HL-60 (cell line): ENCODE measurements around the gene NLGN3.

Source experiments
- POLR2AphosphoS5 ChIP-seq: IDR thresholded peaks from 2 replicates; pipeline ENCODE4 v1.6.1; 2012; ENCODE audit warnings: low read depth
- SPI1 ChIP-seq: IDR thresholded peaks from 2 replicates; pipeline ENCODE4 v1.6.1; 2012; ENCODE audit warnings: low read depth, mild to moderate bottlenecking, borderline replicate concordance
- TF ChIP-seq, protein P1 (sequence below): IDR thresholded peaks from 2 replicates; pipeline ENCODE4 v1.6.1; 2012; ENCODE audit warnings: low read depth; ENCODE audit not compliant: insufficient replicate concordance
- TF ChIP-seq, protein P2 (sequence below): IDR thresholded peaks from one replicate; pipeline ENCODE4 v1.5.1; 2011; ENCODE audit warnings: low read length, control low read depth, inconsistent platforms; ENCODE audit not compliant: insufficient read depth

DNA sequence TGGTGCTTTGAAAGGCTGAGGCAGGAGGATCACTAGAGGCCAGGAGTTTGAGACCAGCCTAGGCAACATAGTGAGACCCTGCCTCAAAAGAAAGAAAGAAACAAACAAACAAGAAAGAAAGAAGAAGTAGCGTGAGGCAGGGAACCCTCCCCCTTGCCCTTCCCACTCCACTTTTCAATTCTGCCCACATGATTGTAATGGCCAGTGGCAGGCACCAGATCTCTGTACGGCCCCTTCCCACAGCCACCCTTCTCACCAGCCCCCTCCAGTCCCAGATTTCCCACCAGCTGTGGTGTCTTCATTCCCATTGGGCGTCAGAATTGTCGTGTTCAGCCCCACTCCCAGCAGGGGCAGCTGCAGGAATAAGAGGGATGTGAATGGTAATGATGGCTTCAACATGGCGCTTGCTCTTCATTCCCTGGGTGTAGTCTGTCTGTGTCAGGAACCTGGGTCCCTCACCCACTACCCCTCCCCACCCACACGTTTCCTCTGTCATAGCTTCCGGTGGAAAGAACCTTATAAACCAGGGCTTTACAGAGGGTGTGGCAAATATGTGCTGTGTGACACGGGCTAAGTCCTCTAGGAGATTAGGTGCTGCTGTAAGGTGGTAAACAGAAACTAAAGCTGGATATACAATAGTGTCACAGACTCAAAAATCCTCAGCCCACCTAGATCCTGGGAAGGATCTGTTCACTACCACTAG lies 33.3 kb upstream of the NLGN3 start, which contains the start of gene IL2RG:
- TF ChIP-seq, protein P1, sequence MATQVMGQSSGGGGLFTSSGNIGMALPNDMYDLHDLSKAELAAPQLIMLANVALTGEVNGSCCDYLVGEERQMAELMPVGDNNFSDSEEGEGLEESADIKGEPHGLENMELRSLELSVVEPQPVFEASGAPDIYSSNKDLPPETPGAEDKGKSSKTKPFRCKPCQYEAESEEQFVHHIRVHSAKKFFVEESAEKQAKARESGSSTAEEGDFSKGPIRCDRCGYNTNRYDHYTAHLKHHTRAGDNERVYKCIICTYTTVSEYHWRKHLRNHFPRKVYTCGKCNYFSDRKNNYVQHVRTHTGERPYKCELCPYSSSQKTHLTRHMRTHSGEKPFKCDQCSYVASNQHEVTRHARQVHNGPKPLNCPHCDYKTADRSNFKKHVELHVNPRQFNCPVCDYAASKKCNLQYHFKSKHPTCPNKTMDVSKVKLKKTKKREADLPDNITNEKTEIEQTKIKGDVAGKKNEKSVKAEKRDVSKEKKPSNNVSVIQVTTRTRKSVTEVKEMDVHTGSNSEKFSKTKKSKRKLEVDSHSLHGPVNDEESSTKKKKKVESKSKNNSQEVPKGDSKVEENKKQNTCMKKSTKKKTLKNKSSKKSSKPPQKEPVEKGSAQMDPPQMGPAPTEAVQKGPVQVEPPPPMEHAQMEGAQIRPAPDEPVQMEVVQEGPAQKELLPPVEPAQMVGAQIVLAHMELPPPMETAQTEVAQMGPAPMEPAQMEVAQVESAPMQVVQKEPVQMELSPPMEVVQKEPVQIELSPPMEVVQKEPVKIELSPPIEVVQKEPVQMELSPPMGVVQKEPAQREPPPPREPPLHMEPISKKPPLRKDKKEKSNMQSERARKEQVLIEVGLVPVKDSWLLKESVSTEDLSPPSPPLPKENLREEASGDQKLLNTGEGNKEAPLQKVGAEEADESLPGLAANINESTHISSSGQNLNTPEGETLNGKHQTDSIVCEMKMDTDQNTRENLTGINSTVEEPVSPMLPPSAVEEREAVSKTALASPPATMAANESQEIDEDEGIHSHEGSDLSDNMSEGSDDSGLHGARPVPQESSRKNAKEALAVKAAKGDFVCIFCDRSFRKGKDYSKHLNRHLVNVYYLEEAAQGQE: no peak
- TF ChIP-seq, protein P2, sequence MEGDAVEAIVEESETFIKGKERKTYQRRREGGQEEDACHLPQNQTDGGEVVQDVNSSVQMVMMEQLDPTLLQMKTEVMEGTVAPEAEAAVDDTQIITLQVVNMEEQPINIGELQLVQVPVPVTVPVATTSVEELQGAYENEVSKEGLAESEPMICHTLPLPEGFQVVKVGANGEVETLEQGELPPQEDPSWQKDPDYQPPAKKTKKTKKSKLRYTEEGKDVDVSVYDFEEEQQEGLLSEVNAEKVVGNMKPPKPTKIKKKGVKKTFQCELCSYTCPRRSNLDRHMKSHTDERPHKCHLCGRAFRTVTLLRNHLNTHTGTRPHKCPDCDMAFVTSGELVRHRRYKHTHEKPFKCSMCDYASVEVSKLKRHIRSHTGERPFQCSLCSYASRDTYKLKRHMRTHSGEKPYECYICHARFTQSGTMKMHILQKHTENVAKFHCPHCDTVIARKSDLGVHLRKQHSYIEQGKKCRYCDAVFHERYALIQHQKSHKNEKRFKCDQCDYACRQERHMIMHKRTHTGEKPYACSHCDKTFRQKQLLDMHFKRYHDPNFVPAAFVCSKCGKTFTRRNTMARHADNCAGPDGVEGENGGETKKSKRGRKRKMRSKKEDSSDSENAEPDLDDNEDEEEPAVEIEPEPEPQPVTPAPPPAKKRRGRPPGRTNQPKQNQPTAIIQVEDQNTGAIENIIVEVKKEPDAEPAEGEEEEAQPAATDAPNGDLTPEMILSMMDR: no peak
- TF ChIP-seq SPI1 (no peak), POLR2AphosphoS5 (peak; percentile 54)
